NCI-H446 (cell line): ENCODE data around the gene SIAH3.
A peak's percentile ranks its signal among the peaks of the same experiment; 100 is the strongest.

Source experiments
- DNase-seq, 2 experiments: peaks; one replicate each; lab custom pipeline; 2025; lab: John Stamatoyannopoulos, UW

SIAH3 gene

DNA sequence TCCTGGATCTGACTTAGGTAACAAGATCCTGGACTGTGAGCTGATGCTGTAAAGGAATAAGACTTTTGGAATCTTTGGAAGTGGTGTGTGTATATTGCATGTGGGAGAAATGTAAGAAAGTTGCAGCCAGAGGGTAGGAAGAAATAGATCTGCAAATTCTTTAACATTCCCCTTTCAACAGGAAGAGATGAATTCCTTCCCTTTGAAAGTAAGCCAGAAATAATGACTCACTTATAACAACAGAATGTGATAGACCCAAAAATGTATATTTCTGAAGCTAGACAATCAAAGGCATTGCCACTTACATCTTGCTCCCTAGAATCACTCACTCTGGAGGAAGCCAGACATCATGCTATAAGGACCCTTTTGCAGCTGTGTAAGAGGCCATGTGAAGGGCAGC, 9.8 kb upstream of the SIAH3 start:
- no peak for DNase-seq

DNA sequence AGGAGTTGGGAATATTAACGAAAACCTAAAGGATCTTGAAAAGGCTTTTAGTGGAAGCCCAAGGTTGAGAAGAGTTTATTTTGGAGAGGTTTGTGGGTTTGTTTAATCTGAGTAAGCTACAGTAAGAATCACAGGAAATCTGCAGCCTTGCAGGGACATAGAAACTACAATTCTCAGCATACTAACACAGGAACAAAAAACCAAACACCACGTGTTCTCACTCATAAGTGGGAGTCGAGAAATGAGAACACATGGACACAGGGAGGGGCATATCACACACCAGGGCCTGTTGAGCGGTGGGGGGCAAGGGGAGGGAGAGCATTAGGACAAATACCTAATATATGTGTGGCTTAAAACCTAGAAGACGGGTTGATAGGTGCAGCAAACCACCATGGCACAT, 8.7 kb upstream of the SIAH3 start:
- no peak for DNase-seq

DNA sequence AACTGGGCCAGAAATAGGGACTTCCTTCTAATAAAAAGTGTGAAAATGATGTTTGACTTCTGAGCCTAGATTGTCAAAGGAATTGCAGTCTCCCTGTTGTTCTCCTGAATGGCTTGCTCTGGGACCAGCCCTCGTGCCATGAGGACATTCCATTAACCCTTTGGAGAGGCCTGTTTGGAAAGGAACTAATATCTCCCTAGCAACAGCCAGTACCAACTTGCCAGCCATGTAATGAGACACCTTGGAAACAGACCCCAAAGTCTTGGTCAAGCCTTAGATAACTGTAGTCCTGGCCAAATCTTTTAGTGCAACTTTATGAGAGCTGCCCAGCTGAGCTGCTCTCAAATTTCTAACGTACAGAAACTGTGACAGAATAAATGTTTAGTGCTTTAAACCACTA, 8.2 kb upstream of the SIAH3 start:
- DNase-seq, result peak in 1 of 2 experiments; percentile 44

DNA sequence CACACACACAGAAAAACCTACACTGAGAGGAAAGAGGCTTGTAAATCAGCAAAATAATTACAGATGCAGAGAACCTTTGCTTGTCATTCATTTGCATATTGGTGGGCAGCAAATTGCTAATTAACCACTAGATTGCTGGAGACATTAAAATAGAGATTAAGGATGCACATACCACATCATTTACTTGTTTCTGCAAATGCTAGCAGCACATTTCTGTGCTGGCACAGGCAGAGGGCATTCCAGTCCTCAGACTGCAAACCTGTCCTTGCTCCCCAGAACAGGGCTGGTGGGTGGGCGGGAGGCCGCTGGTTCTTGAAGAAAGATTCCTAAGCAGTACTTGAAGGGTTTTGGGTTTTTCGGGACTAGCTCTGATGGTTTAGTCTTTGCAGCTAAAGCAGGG, 941 bp upstream of the SIAH3 start:
- DNase-seq, result no peak

DNA sequence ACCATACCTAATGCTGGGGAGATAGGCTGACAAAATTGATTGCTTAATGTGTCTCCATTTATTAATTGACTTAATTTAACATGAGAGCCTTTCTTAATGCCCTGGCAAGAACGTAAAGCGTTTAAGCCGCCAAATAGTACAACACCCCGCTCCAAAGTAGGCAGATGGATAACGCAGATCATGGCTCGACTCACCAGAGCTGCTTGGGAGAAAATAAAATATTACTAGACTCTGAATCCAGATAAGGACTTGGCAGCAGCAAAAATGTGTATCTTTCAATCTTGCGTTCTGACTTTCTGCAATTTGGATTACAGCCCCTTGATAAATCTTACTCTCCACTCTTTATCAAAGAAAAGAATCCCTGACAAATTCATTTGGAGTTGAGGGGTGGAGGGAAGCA, 403 bp upstream of the SIAH3 start:
- no peak for DNase-seq

DNA sequence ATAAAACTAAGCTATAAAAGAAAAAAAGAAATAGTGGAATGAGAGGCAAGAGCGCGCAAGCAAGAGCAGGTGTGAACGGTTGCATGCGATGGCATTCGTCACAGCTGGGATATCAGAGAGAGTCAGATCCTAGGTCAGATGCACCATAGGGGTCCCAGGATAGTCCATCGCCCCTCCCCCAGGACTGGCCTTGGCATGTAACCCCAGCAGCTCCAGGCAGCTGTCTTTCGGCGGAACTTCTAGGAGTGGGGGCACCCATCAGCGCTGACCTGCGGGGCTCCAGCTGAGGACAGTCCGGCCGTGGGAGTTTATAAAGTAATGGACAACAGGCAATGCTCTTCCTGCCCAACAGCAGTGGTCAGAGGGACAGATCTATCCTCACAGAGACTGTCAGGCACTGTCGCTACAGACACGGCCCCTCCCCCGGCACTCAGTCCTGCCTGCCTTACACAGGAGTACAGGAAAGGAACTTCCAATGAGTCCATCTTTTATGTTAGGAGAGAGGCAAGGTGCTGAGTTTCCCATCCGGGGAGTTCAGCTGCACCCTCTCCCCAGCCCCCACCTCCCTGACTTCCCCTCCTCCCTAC, 1.4 kb downstream of the SIAH3 start:
- DNase-seq, result no peak

DNA sequence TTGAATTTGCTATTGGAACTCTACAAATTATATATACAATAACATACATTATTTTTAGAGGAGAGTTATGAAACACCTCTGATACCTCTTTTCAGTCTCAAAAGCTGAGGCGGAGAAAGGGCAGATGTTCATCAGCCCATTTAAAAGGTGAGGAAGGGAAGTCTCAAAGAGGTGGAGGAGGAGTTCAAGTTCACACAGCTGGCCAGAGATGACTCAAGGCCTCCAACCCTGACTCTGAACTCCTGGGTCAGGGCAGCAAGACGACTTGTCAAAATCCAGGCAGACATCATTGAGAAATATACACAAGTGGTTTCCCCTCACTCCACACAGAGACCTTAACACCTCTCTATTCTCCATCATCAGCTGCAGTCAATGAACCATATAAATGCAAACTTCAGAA, 2.1 kb downstream of the SIAH3 start:
- no peak for DNase-seq

DNA sequence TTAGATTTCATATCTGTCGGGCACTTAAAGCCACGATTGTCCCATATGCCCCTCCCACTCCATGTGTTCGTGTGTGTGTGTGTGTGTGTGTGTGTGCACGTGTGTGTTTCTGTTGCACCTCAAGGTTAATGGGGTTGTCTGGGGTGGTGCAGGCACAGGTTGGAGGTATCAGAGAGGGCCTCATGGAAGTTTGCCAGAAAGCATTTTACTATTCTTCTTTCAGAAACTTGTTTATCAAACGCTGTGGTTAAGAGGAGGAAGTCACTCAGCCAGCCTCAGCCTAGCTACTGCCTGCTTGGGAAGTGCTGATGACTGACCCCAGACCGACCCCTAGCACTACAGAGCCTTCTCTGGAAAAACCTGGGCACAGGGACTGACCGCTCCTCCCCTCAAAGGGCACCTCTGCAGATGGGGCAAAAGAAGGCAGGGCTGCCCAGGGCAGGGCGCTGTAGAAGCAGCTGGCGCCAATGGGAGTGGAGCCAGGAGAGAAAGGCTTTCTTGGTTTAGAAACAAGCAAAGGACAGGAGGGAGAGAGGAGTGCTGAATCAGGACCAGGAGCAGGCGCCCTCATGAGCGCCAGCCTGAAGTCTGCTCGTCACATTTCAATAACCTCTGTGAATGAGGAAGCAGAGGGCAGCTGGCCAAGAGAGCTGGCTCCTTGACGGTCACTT, 3.9 kb downstream of the SIAH3 start:
- peak; percentile 36 to 75 for DNase-seq

DNA sequence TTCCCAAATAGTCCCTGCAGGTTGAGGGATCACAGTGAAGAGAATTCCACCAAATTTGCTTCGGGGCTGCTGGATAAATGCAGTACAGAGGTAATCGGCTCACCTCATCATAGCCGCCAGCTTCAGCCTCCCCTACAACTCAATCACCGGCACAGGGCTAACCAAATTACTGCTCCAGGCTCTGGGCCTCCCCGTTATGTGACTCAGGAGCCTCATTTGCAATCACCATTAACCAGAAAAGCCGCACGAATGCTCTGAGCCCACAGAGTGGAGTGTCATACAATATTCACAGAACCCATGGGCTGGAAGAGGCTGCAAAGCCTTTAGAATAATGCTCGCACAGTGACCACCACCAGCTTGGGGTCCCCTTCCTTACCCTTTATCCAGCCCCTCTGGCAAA, 4.9 kb downstream of the SIAH3 start:
- DNase-seq, result no peak

DNA sequence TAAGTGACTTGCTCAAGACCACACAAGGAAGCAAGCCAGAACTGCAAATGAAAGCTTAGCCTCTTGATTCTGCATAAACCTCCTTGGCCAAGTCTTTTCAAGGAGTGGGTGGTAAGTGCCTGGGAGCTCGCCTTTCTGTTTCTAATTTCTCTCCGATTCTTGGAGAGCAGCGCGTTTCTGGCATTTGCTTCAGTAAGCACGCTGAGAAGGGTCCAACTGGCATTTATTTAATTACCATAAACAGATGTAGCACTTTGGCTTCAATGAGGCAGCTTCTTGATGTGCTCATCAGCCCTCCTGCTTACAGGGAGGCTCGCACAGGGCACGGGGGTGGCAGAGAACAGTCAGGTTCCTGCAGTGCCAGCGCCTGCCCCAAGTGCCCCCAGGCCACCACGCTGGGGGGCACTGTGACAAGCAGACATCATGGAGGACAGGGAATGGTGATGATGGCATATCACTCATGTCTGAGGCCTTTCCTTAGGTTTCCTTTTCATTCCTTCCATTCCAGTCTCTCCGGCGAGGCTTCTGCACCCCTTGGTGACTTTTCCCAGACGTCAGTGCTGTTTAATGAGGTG, 13.3 kb downstream of the SIAH3 start:
- DNase-seq, result peak; percentile 71 to 95

DNA sequence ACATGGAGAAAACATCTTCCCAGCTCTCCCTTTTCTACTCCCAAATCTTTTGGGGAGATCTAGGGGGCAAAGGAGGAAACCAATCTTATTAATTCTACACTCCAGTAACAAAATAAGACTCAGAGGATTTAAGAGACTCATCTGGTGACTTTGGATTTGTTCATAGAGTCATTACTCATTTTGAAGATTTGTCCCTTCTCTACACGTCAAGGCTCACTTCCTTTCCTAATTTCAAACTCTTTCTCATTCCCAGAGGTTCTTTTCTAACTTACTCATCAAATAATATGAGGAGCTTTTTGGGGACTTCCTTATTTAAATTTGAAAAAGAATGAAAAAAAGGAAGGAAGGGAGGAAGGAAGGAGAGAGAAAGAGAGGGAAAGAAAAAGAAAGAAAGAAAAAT, 14.4 kb downstream of the SIAH3 start:
- no peak for DNase-seq

DNA sequence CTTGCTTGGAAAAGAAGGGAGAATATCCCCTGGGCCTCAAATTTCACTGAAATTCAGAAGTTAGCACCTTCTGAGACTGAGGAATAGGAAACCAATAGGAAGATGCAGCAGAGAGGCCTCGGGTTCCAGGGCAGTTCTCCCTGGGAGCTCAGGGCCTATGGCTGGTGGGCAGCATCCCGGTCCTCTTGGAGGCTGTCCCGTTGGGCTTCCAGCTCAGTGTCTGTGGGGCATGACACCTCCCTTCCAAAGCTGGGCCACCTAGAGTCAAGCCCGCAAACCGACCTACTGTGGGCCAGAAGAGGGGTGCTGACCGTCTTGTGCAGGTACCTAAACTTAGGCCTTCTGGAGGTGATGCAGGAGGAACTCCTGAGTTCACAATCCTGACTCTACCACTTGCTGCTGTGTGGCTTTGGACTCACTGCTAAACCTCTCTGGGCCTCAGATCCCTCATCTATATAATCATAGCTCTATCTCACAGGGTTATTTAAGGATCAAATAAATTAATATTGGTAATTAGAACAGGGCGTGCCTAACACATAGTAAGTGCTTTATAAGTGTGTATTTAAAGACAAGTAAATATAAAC, 17.1 kb downstream of the SIAH3 start:
- DNase-seq, result no peak

DNA sequence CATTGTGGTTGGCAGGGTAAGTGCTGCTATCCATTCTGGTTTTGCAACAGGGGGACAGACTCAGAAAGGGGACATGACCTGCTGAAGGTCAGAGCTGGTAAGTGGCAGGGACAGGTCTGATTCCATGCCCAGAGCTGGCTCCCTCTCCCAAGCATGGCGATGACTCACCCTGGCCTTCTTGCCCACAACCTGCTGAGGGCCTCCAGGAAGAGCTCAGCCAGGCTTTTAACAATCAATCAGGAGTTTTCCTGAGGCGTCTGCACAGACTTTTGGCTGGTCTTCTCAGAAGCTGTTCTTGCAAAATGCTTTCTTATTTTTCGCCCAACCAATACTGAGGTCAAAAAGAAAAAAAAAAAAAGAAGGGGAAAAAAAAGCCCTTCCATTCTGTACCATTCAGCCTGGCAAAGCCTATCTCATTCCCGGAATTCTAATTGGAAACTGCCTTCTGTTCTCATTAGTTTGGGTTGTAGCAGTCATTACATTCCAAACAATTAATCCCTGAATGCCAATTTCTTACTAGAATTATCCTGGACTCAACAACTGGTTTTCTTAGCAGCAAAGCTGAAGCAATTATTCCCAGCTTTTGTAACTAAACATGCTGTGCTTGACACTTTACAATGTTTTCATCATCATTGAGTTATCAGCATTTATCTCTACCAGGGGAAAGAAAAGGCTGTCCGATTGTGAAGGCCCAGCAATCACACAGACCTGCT, 17.7 kb downstream of the SIAH3 start:
- peak; percentile 57 to 92 for DNase-seq

DNA sequence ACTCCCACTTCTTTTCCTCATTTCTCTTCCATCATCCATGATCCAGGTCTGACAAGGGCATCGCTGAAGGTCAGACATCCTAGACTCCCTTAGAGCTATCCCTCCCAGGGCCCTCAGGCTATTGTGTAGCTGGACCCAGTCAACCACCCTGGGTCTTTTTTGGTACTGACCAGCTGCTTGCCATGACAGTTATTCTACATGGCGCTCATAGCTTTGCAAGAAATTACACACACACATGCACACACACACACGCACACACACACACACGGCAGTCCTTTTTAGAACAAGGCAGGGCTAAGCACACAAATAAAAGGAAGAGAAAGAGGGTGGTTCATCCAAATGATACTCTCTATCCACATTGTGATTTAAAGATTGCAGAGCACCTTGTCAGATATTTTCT, 18.3 kb downstream of the SIAH3 start:
- DNase-seq, result no peak

DNA sequence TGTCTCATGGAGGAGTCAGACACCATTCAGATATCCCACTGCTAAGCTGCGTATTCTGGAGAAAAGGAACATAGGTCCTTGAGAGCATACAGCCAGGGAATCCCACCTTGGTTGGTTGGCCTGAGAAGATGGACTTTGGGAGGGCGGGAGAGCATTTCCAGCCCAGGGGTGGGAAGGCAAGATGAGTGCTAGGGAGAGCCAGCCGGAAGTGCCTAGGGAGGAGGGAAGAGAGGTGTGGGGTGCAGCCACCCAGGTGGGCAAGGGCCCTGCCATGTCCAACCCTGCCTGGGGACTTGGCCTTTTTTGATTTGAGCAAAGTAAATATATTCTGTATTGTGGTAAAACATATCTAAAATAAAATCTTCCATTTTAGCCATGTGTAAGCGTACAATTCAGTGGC, 19.7 kb downstream of the SIAH3 start:
- no peak for DNase-seq

DNA sequence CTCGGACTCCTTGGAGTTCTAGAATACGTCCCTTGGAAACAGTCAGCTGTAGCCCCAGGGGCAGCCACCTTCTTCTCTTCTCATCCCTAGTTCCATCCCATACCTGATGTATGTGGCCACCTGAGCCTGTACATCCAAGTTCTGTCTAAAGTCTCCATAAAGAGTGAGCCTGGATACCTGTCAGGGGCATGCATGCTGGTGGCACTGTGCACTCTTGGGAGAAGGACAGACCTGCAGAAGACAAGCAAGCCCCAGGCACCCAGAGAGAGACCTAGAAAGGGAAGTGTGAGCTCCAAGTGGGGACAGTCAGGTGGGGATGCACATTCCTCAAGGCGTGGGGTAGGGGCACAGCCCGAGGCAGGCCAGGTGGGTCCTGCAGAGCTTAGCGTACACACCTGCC, 21.4 kb downstream of the SIAH3 start:
- no peak for DNase-seq

DNA sequence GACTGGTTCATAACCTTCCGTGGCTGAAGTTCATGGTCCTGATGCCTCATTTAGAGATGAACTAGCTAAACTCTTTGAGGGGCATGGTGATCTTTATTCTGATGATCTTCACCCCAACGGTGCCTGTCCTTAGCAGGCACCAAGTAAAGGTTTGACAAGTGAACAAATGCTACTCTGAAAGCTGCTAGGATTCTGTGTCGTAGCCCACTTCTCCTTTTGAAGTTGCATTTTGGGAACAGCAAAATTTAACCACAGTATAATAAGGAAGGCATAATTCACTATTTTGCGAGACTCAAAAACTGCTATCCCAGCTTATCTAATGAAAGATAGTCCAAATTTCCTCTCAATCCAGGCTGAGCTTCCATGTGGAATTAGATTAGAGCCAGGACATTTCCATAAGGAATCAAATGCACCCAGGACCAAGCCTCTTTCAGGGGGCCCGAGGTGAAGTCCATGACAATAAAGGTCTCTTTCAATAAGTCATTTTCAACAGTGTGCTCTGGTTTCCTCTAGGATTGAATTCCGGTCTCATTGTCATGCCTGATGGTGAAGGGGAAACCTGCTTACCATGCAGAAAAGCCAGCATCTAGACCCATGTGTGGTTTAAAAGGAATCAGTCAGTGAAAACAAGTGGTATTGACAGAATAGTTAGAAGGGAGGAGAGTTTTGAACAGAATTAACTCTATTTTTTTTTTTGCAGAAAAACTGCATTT, 23.1 kb downstream of the SIAH3 start:
- no peak for DNase-seq

DNA sequence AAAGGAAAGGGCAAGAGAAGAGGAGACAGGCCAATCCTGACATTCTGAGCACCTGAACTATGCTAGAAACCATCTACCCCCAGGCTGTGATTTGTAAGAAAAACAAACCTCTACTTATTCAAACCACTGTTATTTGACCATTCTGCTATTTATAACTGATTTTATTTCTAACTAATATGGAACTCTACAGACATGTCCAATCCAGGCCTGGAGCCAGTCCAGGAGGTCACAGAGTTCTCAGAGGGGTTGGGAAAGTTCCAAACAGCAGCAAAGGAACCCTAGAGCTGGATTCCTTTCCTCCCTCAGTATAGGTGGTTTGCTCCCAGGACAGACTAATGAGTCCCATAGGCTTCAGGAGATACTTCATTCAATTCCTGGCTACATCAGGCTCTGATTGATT, 24.2 kb downstream of the SIAH3 start:
- no peak for DNase-seq

DNA sequence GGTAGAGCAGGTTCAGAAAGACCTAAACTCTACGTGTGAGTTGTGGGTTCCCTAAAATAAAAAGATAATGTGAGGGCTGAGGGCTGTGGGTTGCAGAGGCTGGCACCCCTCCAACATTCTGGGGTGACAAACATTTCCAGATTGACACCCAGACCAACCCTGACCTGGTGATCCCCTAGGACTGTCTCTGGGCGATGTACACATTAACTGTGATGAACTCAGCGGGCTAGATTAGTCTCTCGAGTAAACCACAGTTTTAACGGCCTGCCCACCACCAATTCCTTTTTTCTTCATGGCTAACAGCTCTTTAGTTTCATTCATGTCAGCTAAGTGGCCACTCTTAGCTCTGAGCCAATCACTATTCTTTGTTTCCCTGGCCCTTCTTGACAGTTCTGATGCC, 24.8 kb downstream of the SIAH3 start:
- DNase-seq, result no peak

DNA sequence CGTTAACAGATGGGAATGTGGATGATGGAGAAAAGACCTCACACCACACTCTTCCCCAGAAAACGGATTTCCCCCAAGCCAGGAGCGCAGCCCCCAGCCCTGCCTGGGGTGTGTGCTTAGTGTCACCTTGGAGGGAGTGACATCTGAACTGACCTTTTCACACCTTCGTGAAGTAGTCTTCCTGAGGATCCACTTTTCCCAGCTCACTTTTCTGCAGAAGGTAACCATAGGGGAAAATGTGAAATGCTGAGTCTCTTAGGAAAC, 26.2 kb downstream of the SIAH3 start:
- no peak for DNase-seq

DNA sequence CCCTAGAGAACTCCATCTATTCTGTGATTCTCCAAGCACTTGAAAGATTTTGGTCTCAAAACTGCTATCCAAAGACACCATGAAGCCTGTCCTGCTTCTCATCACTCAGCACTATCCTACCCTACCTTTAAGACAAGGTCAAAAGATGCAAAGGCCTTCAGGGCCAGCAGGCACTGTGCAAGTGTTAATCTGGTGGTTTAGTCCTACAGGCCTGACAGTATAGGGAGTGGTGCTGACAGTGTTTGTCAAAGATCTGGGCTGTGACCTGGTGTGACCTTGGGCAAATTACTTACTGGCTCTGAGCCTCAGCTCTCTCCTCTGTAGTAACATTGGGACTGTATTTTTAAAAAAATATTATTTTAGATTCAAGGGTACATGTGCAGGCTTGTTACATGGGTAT, 28.0 kb downstream of the SIAH3 start:
- DNase-seq, result no peak

DNA sequence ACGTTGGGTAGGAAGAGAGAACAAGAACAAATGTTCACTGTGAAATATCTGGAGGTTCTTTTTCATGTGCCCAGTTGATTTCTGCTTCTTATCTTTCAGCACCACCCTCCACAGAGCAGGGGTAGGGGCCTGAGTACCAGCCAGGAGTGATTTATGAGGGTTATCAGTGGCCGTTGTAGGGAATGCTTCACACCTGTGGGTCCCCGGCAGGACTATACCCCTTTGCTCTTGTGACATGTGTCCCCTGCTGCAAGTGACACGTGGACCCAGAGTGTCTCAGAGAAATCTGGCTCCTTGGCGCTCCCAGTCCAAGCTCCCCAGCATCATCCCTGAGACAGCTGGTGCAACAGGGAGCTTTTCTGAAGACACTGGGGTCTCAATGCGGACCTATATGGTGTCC, 29.7 kb downstream of the SIAH3 start:
- no peak for DNase-seq
